IMR-90 (cell line): Measurements from ENCODE around the gene STPG4. TPM values are rescaled to one million over a fixed set of nuclear protein-coding genes. Genes with fewer than 3 reads are reported as not detected.

Experiments
- ATAC-seq: fragments of 200-7000 bp; cut with Tn5 transposase; 2 replicates; pipeline ENCODE4 v1.9.1; 2020; ENCODE audit warnings: low read depth, mild to moderate bottlenecking, moderate library complexity
- BruUV-seq: library from RNA; stranded (reverse); fragments of 400-500 nt; replicated peaks from 2 replicates; lab custom pipeline; 2021; lab: Mats Ljungman, UMichigan
- CTCF ChIA-PET: fragments of 300-600 bp; formaldehyde crosslinking; extraction: SDS; loops from one replicate; lab custom pipeline; 2021; ENCODE audit warnings: antibody characterized with exemption; lab: Yijun Ruan, JAX
- POLR2A ChIA-PET: fragments of 300-600 bp; sonication (Branson Sonifier 250); formaldehyde crosslinking; loops from one replicate; lab custom pipeline; 2022; ENCODE audit warnings: antibody characterized with exemption; ENCODE audit not compliant: unreplicated experiment; lab: Charles Lee
- DNase-seq: peaks from one replicate; pipeline ENCODE4 v3.0.0; 2013
- H2AFZ ChIP-seq: replicated peaks from 2 replicates; pipeline ENCODE3; 2013; ENCODE audit warnings: low read length, mild to moderate bottlenecking; ENCODE audit not compliant: poor library complexity
- H2AK5ac ChIP-seq: 2 replicates; pipeline ENCODE4 v1.6.1; 2013; ENCODE audit warnings: low read depth, low read length, inconsistent platforms
- H2AK9ac ChIP-seq: replicated peaks from 2 replicates; pipeline ENCODE3; 2013; ENCODE audit warnings: mild to moderate bottlenecking, low read depth, low read length, moderate library complexity; ENCODE audit not compliant: poor library complexity
- H2BK120ac ChIP-seq: 2 replicates; pipeline ENCODE4 v1.6.1; 2013; ENCODE audit warnings: low read depth, low read length, inconsistent platforms
- H2BK15ac ChIP-seq: 3 replicates; pipeline ENCODE4 v1.6.1; 2013; ENCODE audit warnings: low read depth, low read length, inconsistent platforms
- H2BK20ac ChIP-seq: 2 replicates; pipeline ENCODE4 v1.6.1; 2013; ENCODE audit warnings: low read depth, mild to moderate bottlenecking, inconsistent platforms, low read length, moderate library complexity
- H2BK5ac ChIP-seq: 2 replicates; pipeline ENCODE4 v1.6.1; 2013; ENCODE audit warnings: mild to moderate bottlenecking, low read depth, low read length, inconsistent platforms; ENCODE audit not compliant: poor library complexity, severe bottlenecking
- H3K14ac ChIP-seq: replicated peaks from 2 replicates; pipeline ENCODE4 v1.6.1; 2013; ENCODE audit warnings: low read depth, low read length, inconsistent platforms
- H3K18ac ChIP-seq: 2 replicates; pipeline ENCODE4 v1.6.1; 2013; ENCODE audit warnings: low read depth, low read length, control low read depth
- H3K23ac ChIP-seq: 2 replicates; pipeline ENCODE4 v1.6.1; 2013; ENCODE audit warnings: low read depth, low read length, inconsistent platforms
- H3K27ac ChIP-seq: 2 replicates; pipeline ENCODE4 v1.5.1; 2013; ENCODE audit warnings: mild to moderate bottlenecking, control low read depth, low read length; ENCODE audit not compliant: insufficient read depth
- H3K27me3 ChIP-seq: 2 replicates; pipeline ENCODE4 v1.6.1; 2013; ENCODE audit warnings: low read length; ENCODE audit not compliant: control insufficient read depth, insufficient read depth
- H3K36me3 ChIP-seq: 2 replicates; pipeline ENCODE4 v1.6.1; 2013; ENCODE audit warnings: low read length, mixed read lengths; ENCODE audit not compliant: control insufficient read depth, insufficient read depth
- H3K4ac ChIP-seq: 2 replicates; pipeline ENCODE4 v1.6.1; 2013; ENCODE audit warnings: low read depth, low read length, inconsistent platforms
- H3K4me1 ChIP-seq: 2 replicates; pipeline ENCODE4 v1.6.1; 2013; ENCODE audit warnings: low read length, mixed read lengths; ENCODE audit not compliant: control insufficient read depth, insufficient read depth
- H3K4me2 ChIP-seq: 2 replicates; pipeline ENCODE4 v1.6.1; 2013; ENCODE audit warnings: low read depth, mild to moderate bottlenecking, control low read depth, low read length, moderate library complexity
- H3K4me3 ChIP-seq: 2 replicates; pipeline ENCODE4 v1.5.1; 2013; ENCODE audit warnings: low read depth, mild to moderate bottlenecking, control low read depth, low read length, moderate library complexity; ENCODE audit not compliant: insufficient read depth
- H3K56ac ChIP-seq: 2 replicates; pipeline ENCODE4 v1.6.1; 2013; ENCODE audit warnings: low read length, inconsistent platforms; ENCODE audit not compliant: insufficient read depth; ENCODE audit errors: extremely low read depth
- H3K79me1 ChIP-seq, 2 experiments: 2 replicates each; pipeline ENCODE4 v1.6.1; 2013; ENCODE audit warnings: low read length in 2 of 2, inconsistent platforms in 1 of 2, low read depth in 1 of 2
- H3K9ac ChIP-seq: 2 replicates; pipeline ENCODE4 v1.6.1; 2013; ENCODE audit warnings: low read depth, low read length, control low read depth
- H3K9me1 ChIP-seq: 2 replicates; pipeline ENCODE4 v1.6.1; 2013; ENCODE audit warnings: low read length, inconsistent platforms; ENCODE audit not compliant: insufficient read depth
- H3K9me3 ChIP-seq: 2 replicates; pipeline ENCODE4 v1.6.1; 2013; ENCODE audit warnings: low read length; ENCODE audit not compliant: control insufficient read depth, insufficient read depth
- H4K20me1 ChIP-seq: 2 replicates; pipeline ENCODE4 v1.6.1; 2013; ENCODE audit warnings: low read length, inconsistent platforms; ENCODE audit not compliant: insufficient read depth
- H4K5ac ChIP-seq: 2 replicates; pipeline ENCODE4 v1.6.1; 2013; ENCODE audit warnings: mild to moderate bottlenecking, low read depth, low read length, control low read depth
- H4K8ac ChIP-seq, 2 experiments: 2 replicates each; pipeline ENCODE4 v1.6.1; 2013; ENCODE audit warnings: low read depth in 2 of 2, low read length in 2 of 2, control low read depth in 1 of 2, inconsistent platforms in 1 of 2
- H4K91ac ChIP-seq: 2 replicates; pipeline ENCODE4 v1.6.1; 2013; ENCODE audit warnings: low read depth, low read length, inconsistent platforms; ENCODE audit not compliant: insufficient read depth
- NFE2L2 ChIP-seq: fragments of 150-350 bp; IDR thresholded peaks from 2 replicates; pipeline ENCODE4 v1.6.1; 2016; ENCODE audit warnings: low read depth, mild to moderate bottlenecking, low read length
- POLR2A ChIP-seq: IDR thresholded peaks from 2 replicates; pipeline ENCODE4 v1.6.1; 2012; ENCODE audit warnings: mild to moderate bottlenecking, low read depth, low read length
- SMC3 ChIP-seq: fragments of 150-350 bp; IDR thresholded peaks from 2 replicates; pipeline ENCODE4 v1.6.1; 2016; ENCODE audit warnings: low read depth, mild to moderate bottlenecking, antibody characterized with exemption, low read length, moderate library complexity
- WGBS, 2 experiments: methylation state at CpG; one replicate each; pipeline versions ENCODE4 v1.1.5 to v1.1.7; 2013; ENCODE audit warnings: missing lambda C conversion rate in 2 of 2; ENCODE audit not compliant: insufficient read length in 1 of 2; ENCODE audit errors: extremely low coverage in 2 of 2; 5-methylcytosine and 5-hydroxymethylcytosine counted together
- dilution Hi-C: fragments of 300-500 bp; cut with HindIII; formaldehyde crosslinking; loops from one replicate; pipeline ENCODE4 v1.14.3; 2018; ENCODE audit warnings: low sequenced_read_pairs; ENCODE audit not compliant: unreplicated experiment
- in situ Hi-C: fragments of 300-500 bp; cut with MboI; formaldehyde crosslinking; loops from 3 replicates; pipeline ENCODE4 v1.14.3; 2019; ENCODE audit warnings: low sequenced_read_pairs, inconsistent platforms, mixed read lengths
- intact Hi-C: fragments of 100-400 bp; cut with micrococcal nuclease; formaldehyde crosslinking; loops from 2 replicates; pipeline ENCODE4 v1.10.0; 2022
- polyA plus RNA-seq, 3 experiments: library from polyadenylated mRNA; depleted of rRNA; stranded (reverse); fragments of >200 nt; gene quantifications; 2 replicates each; pipeline ENCODE4 v1.2.3, GENCODE V29; 2012; ENCODE audit warnings: low replicate concordance in 1 of 3
- total RNA-seq: library from RNA; depleted of rRNA; stranded (reverse); fragments of >200 nt; gene quantifications from 2 replicates; pipeline ENCODE4 v1.2.3, GENCODE V29; 2012

The STPG4 gene
- total and polyA plus RNA-seq, 2 of the 4 experiments (the other 2 are of a cell fraction) = 0.12 to 0.18 TPM

- Histone ChIP-seq H4K20me1 (no peaks in the 10 kb centered on the region), H4K91ac (peak overlapping the region; percentile 98), H3K79me1 (peaks cover 0 to 69% of the 10 kb centered on the region in 2 experiments; a peak in 3 of 4 replicates), H2AK9ac (peak overlapping the region; percentile 95), H3K4me3 (no peak overlapping the region), H2AK5ac (peak overlapping the region; percentile 100), H3K56ac (no peak overlapping the region), H2BK20ac (peak overlapping the region; percentile 93), H3K4me2 (no peak overlapping the region), H3K18ac (peak overlapping the region; percentile 56), H2BK120ac (peak overlapping the region; percentile 98), H3K36me3 (peaks cover 4% of the 10 kb centered on the region; the same call in 1 of the 2 replicates), H4K8ac (peak overlapping the region; percentile 85 to 91), H2BK5ac (peak overlapping the region; percentile 94), H2AFZ (peak overlapping the region; percentile 2), H3K23ac (peak overlapping the region; percentile 89), H3K9me3 (no peaks in the 10 kb centered on the region), H3K9ac (0 out of 2 replicates have a peak overlapping the region, but pooled peaks have one; percentile 3), H3K27ac (peak overlapping the region; percentile 82), H3K4ac (peak overlapping the region; percentile 99), H2BK15ac (peak overlapping the region; percentile 97), H3K4me1 (peaks cover 46% of the 10 kb centered on the region), H3K14ac (peak overlapping the region; percentile 97), H4K5ac (peak overlapping the region; percentile 73), H3K9me1 (peaks cover 54% of the 10 kb centered on the region), H3K27me3 (no peaks in the 10 kb centered on the region)
- intact Hi-C loops (no loop called here), in situ Hi-C loops (no loop called here), dilution Hi-C loops (no loop called here)
- DNase-seq = peak; percentile 47
- ChIA-PET POLR2A (interaction anchor here (0.9 to 3.2 kb wide), 2 partner anchors 10 to 97 kb away, joined by 3 to 9 read pairs; no protein-coding TSS in a partner anchor), CTCF (interaction anchor here (0.6 kb wide), 1 partner anchor 449 kb away, joined by 3 read pairs; no protein-coding TSS in a partner anchor)
- 60% methylated on average over 2 of the region's 6 CpGs; no CpG with 5 or more reads in 1 of the 2 experiments for WGBS, 2 experiments
- no TSS peak for BruUV-seq
- TF ChIP-seq POLR2A (0 out of 2 replicates have a peak, but pooled peaks have one; percentile 1), SMC3 (no peak), NFE2L2 (0 out of 2 replicates have a peak, but pooled peaks have one; percentile 11)
- no peak for ATAC-seq
These were observed 79.6 kb downstream of the STPG4 start for GRCh38 chr2:47075361-47076125.
